ENCODE measurements around the gene ZNF224.
"Not testable (repeated sequence)": the region's sequence is repeated elsewhere in the genome, so short reads cannot be mapped to it uniquely, and the experiment has no call there.

ZNF224 gene

GRCh38 chr19:44093931-44094765, at the start of gene ZNF224:
TSS of gene ZNF224 (plus strand) at chr19:44094361. CDS start at chr19:44097874, 3,513 bp downstream.
- DNase-seq = peak; percentile 92

GRCh38 chr19:44050740-44051649, 43.2 kb upstream of the ZNF224 start:
- DNase-seq = no peak

DNA sequence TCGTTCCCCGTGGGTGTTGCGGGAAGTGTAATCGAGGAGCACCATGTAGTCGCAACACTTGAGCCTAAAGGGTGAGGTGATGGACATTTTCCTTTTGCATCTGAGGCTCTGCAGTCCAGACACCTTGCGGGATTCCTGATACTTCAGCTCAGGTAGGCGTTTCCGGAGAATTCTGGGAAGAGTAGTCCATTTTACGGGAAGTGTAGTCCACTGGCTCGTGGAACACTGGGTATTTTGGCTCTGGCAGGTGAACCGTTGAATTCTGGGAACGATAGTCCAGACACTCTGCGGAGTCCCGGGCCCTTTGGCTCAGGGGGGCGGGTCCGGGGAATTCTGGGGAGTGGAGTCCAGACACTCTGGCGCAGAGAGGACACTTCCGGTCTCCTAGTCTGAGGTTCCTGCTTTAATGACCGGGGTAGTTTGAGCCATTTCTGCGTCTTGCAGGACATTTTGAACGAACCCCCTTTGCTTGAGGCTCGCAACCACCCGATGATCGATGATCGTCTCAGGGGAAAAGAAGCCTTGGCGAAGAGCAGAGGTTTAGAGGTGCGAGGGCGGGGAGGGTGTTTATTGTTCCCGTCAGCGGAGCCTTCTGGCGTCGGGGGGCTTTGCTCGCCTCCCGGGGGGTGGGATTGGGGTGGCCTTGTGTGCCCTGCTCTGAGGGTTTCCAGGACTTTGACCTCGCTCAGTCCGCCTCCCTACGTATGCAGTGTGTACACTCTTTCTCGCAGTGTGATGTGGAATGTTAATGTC, 42.3 kb upstream of the ZNF224 start, which contains the start of gene ZNF223:
TSS of gene ZNF223 (plus strand) at position 387 of the 753 bp plus-strand sequence. CDS start 3,141 bp downstream, outside the sequence.
- peak; percentile 12 for DNase-seq

DNA sequence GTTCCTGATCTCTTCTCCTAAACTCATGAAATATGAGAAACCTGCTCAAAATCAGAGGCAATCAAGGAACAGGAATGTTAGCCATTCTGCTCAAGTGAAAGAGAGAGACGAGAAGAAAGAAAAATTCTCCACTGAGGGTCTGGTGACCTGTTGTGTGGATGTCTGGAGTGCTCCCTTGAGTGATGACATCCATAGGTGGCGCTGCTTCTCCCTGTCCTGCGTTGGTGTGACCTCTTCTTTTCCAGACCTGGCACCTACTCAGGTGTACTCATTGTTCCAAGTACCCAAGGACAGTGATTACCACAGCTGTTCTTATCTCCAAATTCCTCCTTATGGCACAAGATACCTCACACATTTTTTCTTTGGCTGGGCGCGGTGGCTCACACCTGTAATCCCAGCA, 38.3 kb upstream of the ZNF224 start:
- DNase-seq = no peak

GRCh38 chr19:44059229-44059628, 34.9 kb upstream of the ZNF224 start:
- DNase-seq = no peak

DNA sequence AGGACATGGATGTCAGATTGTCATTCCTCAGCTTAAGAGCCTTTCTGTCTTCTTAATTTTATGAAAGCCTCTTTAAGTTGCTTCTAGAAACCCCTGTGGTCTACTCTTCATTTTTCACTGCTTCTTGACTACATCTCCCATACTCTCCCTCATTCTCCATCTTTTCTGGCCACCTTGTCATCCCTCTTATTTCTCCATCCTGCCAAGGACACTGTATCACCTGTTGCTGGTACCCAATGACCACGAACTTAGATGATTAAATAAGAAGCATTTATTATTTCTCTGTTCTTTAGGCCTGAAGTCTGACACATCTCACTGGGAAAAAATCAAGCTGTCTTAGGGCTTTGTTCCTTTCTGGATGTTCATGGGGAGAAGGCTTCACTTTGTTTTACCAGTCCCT, 33.1 kb upstream of the ZNF224 start:
- DNase-seq = no peak

- no peak for DNase-seq
Measured at GRCh38 chr19:44066305-44066704, 27.9 kb upstream of the ZNF224 start.

GRCh38 chr19:44069415-44069814, 24.7 kb upstream of the ZNF224 start:
- no peak for DNase-seq

DNA sequence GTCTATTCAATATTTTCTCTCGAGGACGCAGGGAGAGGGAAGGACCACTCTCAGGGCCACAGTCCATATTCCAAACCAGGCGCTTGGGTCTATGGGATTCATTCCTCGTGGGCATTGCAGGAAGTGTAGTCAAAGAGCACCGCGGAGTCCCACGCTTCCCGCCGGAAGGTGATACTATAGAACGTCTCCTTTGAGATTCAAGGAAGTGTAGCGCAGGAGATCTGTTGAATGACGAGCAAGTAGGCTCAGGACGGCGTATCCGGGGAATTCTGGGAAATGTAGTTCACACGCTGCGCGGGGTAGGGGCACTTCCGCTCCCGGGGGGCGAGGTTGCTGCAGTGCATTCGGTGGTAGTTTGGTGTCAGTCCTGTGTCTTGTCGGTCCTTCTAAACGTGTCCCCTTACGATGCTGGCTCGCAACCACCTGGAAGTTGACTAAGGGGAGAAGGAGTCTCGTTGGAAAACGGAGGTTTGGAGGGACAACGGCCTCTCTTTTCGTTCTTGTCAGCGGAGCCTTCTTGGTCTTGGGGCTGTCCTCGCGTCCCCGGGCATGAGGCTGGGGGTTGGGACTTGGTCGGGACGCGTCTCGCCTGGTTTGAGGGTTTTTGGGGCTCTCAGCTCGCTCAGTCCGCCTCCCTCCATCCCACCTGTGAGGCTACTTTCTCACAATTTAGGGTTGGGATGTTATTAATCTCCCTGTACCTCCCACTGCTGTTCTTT, 22.2 kb upstream of the ZNF224 start, which contains the start of gene ZNF284:
TSS of gene ZNF284 (plus strand) at position 336 of the 719 bp plus-strand sequence. CDS start 4,231 bp downstream, outside the sequence.
- peak; percentile 85 for DNase-seq

DNA sequence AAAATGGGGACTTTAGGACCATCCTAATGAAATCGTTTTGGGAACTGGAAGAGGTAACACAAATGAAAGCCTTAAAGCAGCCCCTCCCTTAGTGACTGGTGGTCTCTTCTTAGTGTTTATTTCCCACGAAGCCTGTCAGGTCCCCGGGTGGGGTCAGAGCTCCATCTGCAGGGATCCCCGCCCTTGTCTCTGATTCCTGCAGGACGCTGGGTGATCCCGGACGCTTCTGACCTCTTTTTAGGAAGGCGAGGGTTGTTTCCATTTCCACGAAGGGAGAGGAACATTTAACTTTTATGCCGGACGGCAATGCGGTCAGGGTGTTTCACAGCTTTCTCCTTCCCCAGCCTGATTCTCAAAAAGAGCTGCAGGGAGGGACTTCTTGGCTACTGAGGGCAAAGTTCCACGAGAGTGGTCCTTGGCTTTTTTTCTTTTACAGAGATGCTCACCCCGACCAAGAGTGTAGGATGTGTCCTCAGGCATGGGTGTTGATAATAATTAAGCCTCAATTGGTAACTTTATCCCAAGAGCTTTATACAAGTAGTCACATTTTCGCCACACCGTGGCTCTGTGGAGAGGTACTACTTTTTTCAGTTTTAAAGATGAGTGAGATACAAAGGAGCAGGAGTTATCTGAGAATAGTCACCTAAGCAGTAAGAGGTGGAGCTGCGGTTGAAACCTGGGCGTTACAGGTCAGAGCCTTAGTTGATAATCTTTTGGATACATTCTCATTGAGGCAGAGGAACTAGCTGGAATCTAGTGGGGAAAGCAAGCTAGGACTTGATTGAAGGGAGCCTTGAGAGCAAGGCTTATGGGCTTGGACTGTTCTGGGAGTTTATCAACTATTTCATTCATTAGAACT, 21.4 kb upstream of the ZNF224 start:
- DNase-seq = no peak

- DNase-seq = no peak
Measured at GRCh38 chr19:44076325-44076724, 17.8 kb upstream of the ZNF224 start.

GRCh38 chr19:44092108-44092507, 2.1 kb upstream of the ZNF224 start:
- no peak for DNase-seq

- DNase-seq = no peak
Measured at GRCh38 chr19:44107751-44108150, 13.6 kb downstream of the ZNF224 start.

- no peak for DNase-seq
Measured at GRCh38 chr19:44109458-44109857, 15.3 kb downstream of the ZNF224 start.

GRCh38 chr19:44111910-44112463, 17.8 kb downstream of the ZNF224 start:
- peak; percentile 24 for DNase-seq

DNA sequence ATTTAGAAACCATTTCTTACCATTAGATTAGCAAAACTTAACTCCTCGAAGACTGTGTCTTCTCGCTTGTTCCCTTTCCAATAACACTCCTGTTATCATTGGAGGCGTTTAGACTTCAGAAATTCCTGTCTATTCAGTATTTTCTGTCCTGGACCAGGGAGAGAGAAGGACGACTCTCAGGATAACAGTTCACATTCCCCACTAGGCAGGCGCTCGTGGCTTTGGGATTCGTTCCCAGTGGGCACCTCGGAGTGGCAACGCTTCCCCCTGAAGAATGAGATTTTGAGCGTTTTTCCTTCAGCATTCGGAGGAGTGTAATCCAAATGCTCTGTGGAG, 18.6 kb downstream of the ZNF224 start:
- DNase-seq = no peak

GRCh38 chr19:44113138-44113783, 19.1 kb downstream of the ZNF224 start, which contains the start of gene ZNF225:
TSS of gene ZNF225 (plus strand) at chr19:44113399. CDS start at chr19:44115828, 2,429 bp downstream.
- DNase-seq = peak; percentile 95

DNA sequence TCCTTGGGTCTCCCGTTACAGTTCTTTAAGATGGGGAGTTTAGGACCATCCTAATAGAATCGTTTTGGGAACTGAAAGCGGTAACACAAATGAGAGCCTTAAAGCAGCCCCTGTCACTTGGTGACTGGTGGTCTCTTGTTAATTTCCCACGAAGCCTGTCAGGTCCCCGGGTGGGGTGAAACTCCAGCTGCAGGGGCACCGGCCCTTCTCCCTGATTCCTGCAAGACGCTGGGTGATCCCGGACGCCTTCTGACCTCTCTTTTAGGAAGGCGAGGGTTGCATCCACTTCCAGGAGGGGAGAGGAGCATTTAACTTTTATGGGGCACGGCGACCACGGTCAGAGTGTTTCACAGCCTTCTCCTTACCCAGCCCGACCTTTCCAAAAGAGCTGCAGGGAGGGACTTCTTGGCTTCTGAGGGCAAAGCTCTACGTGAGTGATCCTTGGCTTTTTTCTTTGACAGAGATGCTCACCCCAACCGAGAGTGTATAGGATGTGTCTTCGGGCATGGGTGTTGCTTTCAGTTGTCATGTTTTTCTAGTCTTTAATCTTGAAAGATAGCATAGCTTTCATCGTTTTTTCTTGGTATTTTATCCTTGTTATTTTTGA, 19.7 kb downstream of the ZNF224 start:
- peak; percentile 3 for DNase-seq

DNA sequence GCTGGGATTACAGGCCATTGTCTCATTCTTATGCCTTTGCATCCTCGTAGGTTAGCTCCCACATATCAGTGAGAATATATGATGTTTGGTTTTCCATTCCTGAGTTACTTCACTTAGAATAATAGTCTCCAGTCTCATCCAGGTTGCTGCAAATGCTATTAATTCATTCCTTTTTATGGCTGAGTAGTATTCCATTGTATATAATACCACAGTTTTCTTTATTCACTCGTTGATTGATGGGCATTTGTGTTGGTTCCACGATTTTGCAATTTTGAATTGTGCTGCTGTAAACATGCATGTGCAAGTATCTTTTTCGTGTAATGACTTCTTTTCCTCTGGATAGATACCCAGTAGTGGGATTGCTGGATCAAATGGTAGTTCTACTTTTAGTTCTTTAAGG, 27.0 kb downstream of the ZNF224 start:
- not testable (repeated sequence) for DNase-seq

GRCh38 chr19:44131955-44132354, 37.8 kb downstream of the ZNF224 start:
- DNase-seq = no peak

All from activated CD4-positive, alpha-beta T cell treated with anti-CD3 and anti-CD28 coated beads, Interleukin-2, Interleukin-6, amounts not matched to agents 100 ng/mL and 50 ng/mL, durations not matched to agents 16 hours and 8 hours (primary cell).